Neuronal stem cell (in vitro differentiated cells): ENCODE measurements around the gene LILRA6.
"Not testable (repeated sequence)": the region's sequence is repeated elsewhere in the genome, so short reads cannot be mapped to it uniquely, and the experiment has no call there.

Source experiments
- DNase-seq: peaks from one replicate; pipeline ENCODE4 v3.0.0-alpha.2; 2013; ENCODE audit warnings: low spot score
- H2AFZ ChIP-seq: one replicate; pipeline ENCODE4 v1.6.1; 2013; ENCODE audit warnings: mild to moderate bottlenecking, low read length, inconsistent platforms
- H2AK5ac ChIP-seq: 2 replicates; pipeline ENCODE4 v1.6.1; 2013; ENCODE audit warnings: low read depth, mild to moderate bottlenecking, inconsistent platforms, low read length, moderate library complexity, mixed read lengths
- H2BK120ac ChIP-seq: 2 replicates; pipeline ENCODE4 v1.6.1; 2013; ENCODE audit warnings: low read depth, mild to moderate bottlenecking, inconsistent platforms, low read length, moderate library complexity, mixed read lengths
- H2BK12ac ChIP-seq: one replicate; pipeline ENCODE4 v1.6.1; 2013; ENCODE audit warnings: low read length, inconsistent platforms
- H2BK15ac ChIP-seq: 2 replicates; pipeline ENCODE4 v1.6.1; 2013; ENCODE audit warnings: mild to moderate bottlenecking, low read length, inconsistent platforms, mixed read lengths
- H2BK5ac ChIP-seq: one replicate; pipeline ENCODE4 v1.6.1; 2013; ENCODE audit warnings: inconsistent platforms, mild to moderate bottlenecking, low read length, moderate library complexity
- H3K14ac ChIP-seq: one replicate; pipeline ENCODE4 v1.6.1; 2013; ENCODE audit warnings: low read length, inconsistent platforms
- H3K18ac ChIP-seq: 2 replicates; pipeline ENCODE4 v1.6.1; 2013; ENCODE audit warnings: low read length, inconsistent platforms
- H3K23ac ChIP-seq: 2 replicates; pipeline ENCODE4 v1.6.1; 2013; ENCODE audit warnings: low read depth, mild to moderate bottlenecking, mixed read lengths, low read length, inconsistent platforms; ENCODE audit not compliant: poor library complexity
- H3K27ac ChIP-seq: replicated peaks from 3 replicates; pipeline ENCODE4 v1.5.1; 2013; ENCODE audit warnings: low read length, inconsistent platforms
- H3K27me3 ChIP-seq, 3 experiments: 2 replicates each; pipeline ENCODE4 v1.6.1; 2013; ENCODE audit warnings: low read length in 3 of 3, mild to moderate bottlenecking in 2 of 3, inconsistent platforms in 1 of 3, low read depth in 1 of 3, mixed read lengths in 1 of 3, moderate library complexity in 1 of 3; ENCODE audit not compliant: control insufficient read depth in 3 of 3, insufficient read depth in 3 of 3
- H3K36me3 ChIP-seq, 2 donors: replicated peaks in 1 of 2; 2 replicates each; pipeline ENCODE4 v1.6.1; 2013; ENCODE audit warnings: low read length in 2 of 2; ENCODE audit not compliant: control insufficient read depth in 2 of 2, insufficient read depth in 2 of 2
- H3K4ac ChIP-seq: 2 replicates; pipeline ENCODE4 v1.6.1; 2013; ENCODE audit warnings: inconsistent platforms, mild to moderate bottlenecking, low read length, moderate library complexity
- H3K4me1 ChIP-seq, 2 donors: 1 replicate in 1 of 2; 2 replicates in 1 of 2; pipeline ENCODE4 v1.6.1; 2013; ENCODE audit warnings: low read length in 2 of 2, low read depth in 1 of 2; ENCODE audit not compliant: control insufficient read depth in 2 of 2, insufficient read depth in 1 of 2
- H3K4me2 ChIP-seq: one replicate; pipeline ENCODE4 v1.6.1; 2013; ENCODE audit warnings: mild to moderate bottlenecking, low read length, inconsistent platforms; ENCODE audit not compliant: insufficient read depth, poor library complexity, severe bottlenecking
- H3K4me3 ChIP-seq, 2 donors: 2 replicates each; pipeline ENCODE4 v1.5.1; 2013; ENCODE audit warnings: low read length in 2 of 2, mild to moderate bottlenecking in 2 of 2, inconsistent platforms in 1 of 2, moderate library complexity in 1 of 2
- H3K79me1 ChIP-seq: one replicate; pipeline ENCODE4 v1.6.1; 2013; ENCODE audit warnings: low read depth, mild to moderate bottlenecking, inconsistent platforms, low read length, moderate library complexity
- H3K9ac ChIP-seq: one replicate; pipeline ENCODE4 v1.6.1; 2013; ENCODE audit warnings: mild to moderate bottlenecking, low read depth, low read length, inconsistent platforms; ENCODE audit not compliant: poor library complexity
- H3K9me3 ChIP-seq, 2 donors: replicated peaks in 1 of 2; 2 replicates each; pipeline versions ENCODE3 to v1.6.1; 2013; ENCODE audit warnings: low read length in 2 of 2, mild to moderate bottlenecking in 2 of 2, inconsistent platforms in 1 of 2, low read depth in 1 of 2, mixed read lengths in 1 of 2, moderate library complexity in 1 of 2; ENCODE audit not compliant: control insufficient read depth in 2 of 2, insufficient read depth in 1 of 2
- H4K8ac ChIP-seq: one replicate; pipeline ENCODE4 v1.6.1; 2013; ENCODE audit warnings: low read depth, mild to moderate bottlenecking, inconsistent platforms, low read length, moderate library complexity
- H4K91ac ChIP-seq: one replicate; pipeline ENCODE4 v1.6.1; 2013; ENCODE audit warnings: low read length, low read depth, mild to moderate bottlenecking, inconsistent platforms; ENCODE audit not compliant: poor library complexity
- WGBS, 2 donors: extraction: QIAGEN DNeasy Blood & Tissue Kit; methylation state at CpG; one replicate each; pipeline ENCODE4 v1.1.7; 2013; ENCODE audit warnings: missing lambda C conversion rate in 2 of 2, mixed read lengths in 1 of 2; ENCODE audit not compliant: insufficient read length in 2 of 2, insufficient replicate concordance in 1 of 2; ENCODE audit errors: extremely low coverage in 2 of 2; 5-methylcytosine and 5-hydroxymethylcytosine counted together

Gene LILRA6

GRCh38 chr19:54216869-54217268 is 25.7 kb downstream of the LILRA6 start:
- H3K23ac ChIP-seq, result no peak overlapping the region
- no peak overlapping the region for H3K14ac ChIP-seq
- no CpG with 5 or more reads among the region's 9 CpGs for WGBS, 2 donors
- peaks cover 0 to 4% of the 10 kb centered on the region in 2 donors for H3K36me3 ChIP-seq
- no peak overlapping the region for H2AFZ ChIP-seq
- peaks cover 0 to 2% of the 10 kb centered on the region in 2 donors for H3K9me3 ChIP-seq
- H3K4me1 ChIP-seq, result no peaks in the 10 kb centered on the region
- H2BK5ac ChIP-seq, result no peak overlapping the region
- no peak for DNase-seq
- no peaks in the 10 kb centered on the region for H3K27me3 ChIP-seq
- H2AK5ac ChIP-seq, result no peak overlapping the region
- no peak overlapping the region for H3K9ac ChIP-seq
- no peaks in the 10 kb centered on the region for H3K79me1 ChIP-seq
- no peak overlapping the region for H2BK15ac ChIP-seq
- H3K4me2 ChIP-seq, result no peak overlapping the region
- H3K18ac ChIP-seq, result no peak overlapping the region
- H4K91ac ChIP-seq, result no peak overlapping the region
- no peak overlapping the region for H4K8ac ChIP-seq
- H2BK120ac ChIP-seq, result no peak overlapping the region
- H2BK12ac ChIP-seq, result no peak overlapping the region
- H3K4me3 ChIP-seq, result no peak overlapping the region
- no peak overlapping the region for H3K27ac ChIP-seq
- H3K4ac ChIP-seq, result no peak overlapping the region

GRCh38 chr19:54214734-54215133 is 27.9 kb downstream of the LILRA6 start:
- not testable (repeated sequence) for H3K79me1 ChIP-seq, H2BK5ac ChIP-seq, H3K4me2 ChIP-seq, H3K23ac ChIP-seq, H2BK120ac ChIP-seq, H3K27ac ChIP-seq, H3K4ac ChIP-seq, DNase-seq, H4K91ac ChIP-seq, H2BK12ac ChIP-seq, H3K4me3 ChIP-seq, H2AK5ac ChIP-seq, H3K9ac ChIP-seq, H2BK15ac ChIP-seq, H3K9me3 ChIP-seq, H3K4me1 ChIP-seq, H3K14ac ChIP-seq, H3K18ac ChIP-seq, H4K8ac ChIP-seq, H3K27me3 ChIP-seq, H2AFZ ChIP-seq
- peaks cover 3 to 13% of the 10 kb centered on the region in 2 donors for H3K36me3 ChIP-seq
- no CpG with 5 or more reads among the region's 19 CpGs for WGBS, 2 donors

DNA sequence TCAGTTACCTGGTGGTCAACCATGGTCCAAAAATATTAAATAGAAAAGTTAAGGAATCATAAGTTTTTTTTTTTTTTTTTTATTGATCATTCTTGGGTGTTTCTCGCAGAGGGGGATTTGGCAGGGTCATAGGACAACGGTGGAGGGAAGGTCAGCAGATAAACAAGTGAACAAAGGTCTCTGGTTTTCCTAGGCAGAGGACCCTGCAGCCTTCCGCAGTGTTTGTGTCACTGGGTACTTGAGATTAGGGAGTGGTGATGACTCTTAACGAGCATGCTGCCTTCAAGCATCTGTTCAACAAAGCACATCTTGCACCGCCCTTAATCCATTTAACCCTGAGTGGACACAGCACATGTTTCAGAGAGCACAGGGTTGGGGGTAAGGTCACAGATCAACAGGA is 28.4 kb downstream of the LILRA6 start:
- not testable (repeated sequence) for DNase-seq, H3K79me1 ChIP-seq, H3K27me3 ChIP-seq, H2BK5ac ChIP-seq, H3K9me3 ChIP-seq, H2AFZ ChIP-seq, H3K4ac ChIP-seq, H3K14ac ChIP-seq, H3K23ac ChIP-seq, H3K4me2 ChIP-seq, H3K18ac ChIP-seq, H2AK5ac ChIP-seq, H3K4me1 ChIP-seq, H2BK15ac ChIP-seq, H4K8ac ChIP-seq, H3K4me3 ChIP-seq, H2BK120ac ChIP-seq, H3K9ac ChIP-seq, H4K91ac ChIP-seq, H3K27ac ChIP-seq, H2BK12ac ChIP-seq
- peaks cover 3 to 16% of the 10 kb centered on the region in 2 donors for H3K36me3 ChIP-seq
- no CpG with 5 or more reads among the region's 5 CpGs for WGBS, 2 donors

- H3K27ac ChIP-seq, result peak overlapping the region; percentile 14
- H3K79me1 ChIP-seq, result peaks cover 19% of the 10 kb centered on the region
- H3K27me3 ChIP-seq, result no peaks in the 10 kb centered on the region
- H3K9ac ChIP-seq, result no peak overlapping the region
- H3K4me3 ChIP-seq, result no peak overlapping the region
- no peak overlapping the region for H2BK120ac ChIP-seq
- peaks cover 0 to 2% of the 10 kb centered on the region in 2 donors for H3K9me3 ChIP-seq
- no peak overlapping the region for H3K4ac ChIP-seq
- no peak overlapping the region for H4K91ac ChIP-seq
- peak overlapping the region; percentile 10 for H3K23ac ChIP-seq
- peak overlapping the region; percentile 87 for H2BK5ac ChIP-seq
- DNase-seq, result no peak
- H3K36me3 ChIP-seq, result peaks cover 26 to 31% of the 10 kb centered on the region in 2 donors
- H3K4me2 ChIP-seq, result no peak overlapping the region
- WGBS, 2 donors, result no CpG with 5 or more reads among the region's 12 CpGs
- H2AFZ ChIP-seq, result no peak overlapping the region
- no peak overlapping the region for H2BK15ac ChIP-seq
- H3K4me1 ChIP-seq, result peaks cover 0 to 1% of the 10 kb centered on the region in 2 donors
- no peak overlapping the region for H2AK5ac ChIP-seq
- H2BK12ac ChIP-seq, result no peak overlapping the region
- no peak overlapping the region for H3K18ac ChIP-seq
- no peak overlapping the region for H4K8ac ChIP-seq
- H3K14ac ChIP-seq, result no peak overlapping the region
These were observed 31.4 kb downstream of the LILRA6 start for GRCh38 chr19:54211235-54211634.
